IMR-90 (cell line): Measurements from ENCODE around the gene DACT2. TPM values are rescaled to one million over a fixed set of nuclear protein-coding genes. Genes with fewer than 3 reads are reported as not detected.
"Not testable (repeated sequence)": the region's sequence is repeated elsewhere in the genome, so short reads cannot be mapped to it uniquely, and the experiment has no call there.

Experiments used
- ATAC-seq: fragments of 200-7000 bp; cut with Tn5 transposase; 2 replicates; pipeline ENCODE4 v1.9.1; 2020; ENCODE audit warnings: low read depth, mild to moderate bottlenecking, moderate library complexity
- BruUV-seq: library from RNA; stranded (reverse); fragments of 400-500 nt; replicated peaks from 2 replicates; lab custom pipeline; 2021; lab: Mats Ljungman, UMichigan
- CTCF ChIA-PET: fragments of 300-600 bp; formaldehyde crosslinking; extraction: SDS; loops from one replicate; lab custom pipeline; 2021; ENCODE audit warnings: antibody characterized with exemption; lab: Yijun Ruan, JAX
- POLR2A ChIA-PET: fragments of 300-600 bp; sonication (Branson Sonifier 250); formaldehyde crosslinking; loops from one replicate; lab custom pipeline; 2022; ENCODE audit warnings: antibody characterized with exemption; ENCODE audit not compliant: unreplicated experiment; lab: Charles Lee
- DNase-seq: peaks from one replicate; pipeline ENCODE4 v3.0.0; 2013
- H2AFZ ChIP-seq: replicated peaks from 2 replicates; pipeline ENCODE3; 2013; ENCODE audit warnings: low read length, mild to moderate bottlenecking; ENCODE audit not compliant: poor library complexity
- H2AK5ac ChIP-seq: 2 replicates; pipeline ENCODE4 v1.6.1; 2013; ENCODE audit warnings: low read depth, low read length, inconsistent platforms
- H2AK9ac ChIP-seq: replicated peaks from 2 replicates; pipeline ENCODE3; 2013; ENCODE audit warnings: mild to moderate bottlenecking, low read depth, low read length, moderate library complexity; ENCODE audit not compliant: poor library complexity
- H2BK120ac ChIP-seq: 2 replicates; pipeline ENCODE4 v1.6.1; 2013; ENCODE audit warnings: low read depth, low read length, inconsistent platforms
- H2BK15ac ChIP-seq: 3 replicates; pipeline ENCODE4 v1.6.1; 2013; ENCODE audit warnings: low read depth, low read length, inconsistent platforms
- H2BK20ac ChIP-seq: 2 replicates; pipeline ENCODE4 v1.6.1; 2013; ENCODE audit warnings: low read depth, mild to moderate bottlenecking, inconsistent platforms, low read length, moderate library complexity
- H2BK5ac ChIP-seq: 2 replicates; pipeline ENCODE4 v1.6.1; 2013; ENCODE audit warnings: mild to moderate bottlenecking, low read depth, low read length, inconsistent platforms; ENCODE audit not compliant: poor library complexity, severe bottlenecking
- H3K14ac ChIP-seq: replicated peaks from 2 replicates; pipeline ENCODE4 v1.6.1; 2013; ENCODE audit warnings: low read depth, low read length, inconsistent platforms
- H3K18ac ChIP-seq: 2 replicates; pipeline ENCODE4 v1.6.1; 2013; ENCODE audit warnings: low read depth, low read length, control low read depth
- H3K23ac ChIP-seq: 2 replicates; pipeline ENCODE4 v1.6.1; 2013; ENCODE audit warnings: low read depth, low read length, inconsistent platforms
- H3K27ac ChIP-seq: 2 replicates; pipeline ENCODE4 v1.5.1; 2013; ENCODE audit warnings: mild to moderate bottlenecking, control low read depth, low read length; ENCODE audit not compliant: insufficient read depth
- H3K27me3 ChIP-seq: 2 replicates; pipeline ENCODE4 v1.6.1; 2013; ENCODE audit warnings: low read length; ENCODE audit not compliant: control insufficient read depth, insufficient read depth
- H3K36me3 ChIP-seq: 2 replicates; pipeline ENCODE4 v1.6.1; 2013; ENCODE audit warnings: low read length, mixed read lengths; ENCODE audit not compliant: control insufficient read depth, insufficient read depth
- H3K4ac ChIP-seq: 2 replicates; pipeline ENCODE4 v1.6.1; 2013; ENCODE audit warnings: low read depth, low read length, inconsistent platforms
- H3K4me1 ChIP-seq: 2 replicates; pipeline ENCODE4 v1.6.1; 2013; ENCODE audit warnings: low read length, mixed read lengths; ENCODE audit not compliant: control insufficient read depth, insufficient read depth
- H3K4me2 ChIP-seq: 2 replicates; pipeline ENCODE4 v1.6.1; 2013; ENCODE audit warnings: low read depth, mild to moderate bottlenecking, control low read depth, low read length, moderate library complexity
- H3K4me3 ChIP-seq: 2 replicates; pipeline ENCODE4 v1.5.1; 2013; ENCODE audit warnings: low read depth, mild to moderate bottlenecking, control low read depth, low read length, moderate library complexity; ENCODE audit not compliant: insufficient read depth
- H3K56ac ChIP-seq: 2 replicates; pipeline ENCODE4 v1.6.1; 2013; ENCODE audit warnings: low read length, inconsistent platforms; ENCODE audit not compliant: insufficient read depth; ENCODE audit errors: extremely low read depth
- H3K79me1 ChIP-seq, 2 experiments: 2 replicates each; pipeline ENCODE4 v1.6.1; 2013; ENCODE audit warnings: low read length in 2 of 2, inconsistent platforms in 1 of 2, low read depth in 1 of 2
- H3K9ac ChIP-seq: 2 replicates; pipeline ENCODE4 v1.6.1; 2013; ENCODE audit warnings: low read depth, low read length, control low read depth
- H3K9me1 ChIP-seq: 2 replicates; pipeline ENCODE4 v1.6.1; 2013; ENCODE audit warnings: low read length, inconsistent platforms; ENCODE audit not compliant: insufficient read depth
- H3K9me3 ChIP-seq: 2 replicates; pipeline ENCODE4 v1.6.1; 2013; ENCODE audit warnings: low read length; ENCODE audit not compliant: control insufficient read depth, insufficient read depth
- H4K20me1 ChIP-seq: 2 replicates; pipeline ENCODE4 v1.6.1; 2013; ENCODE audit warnings: low read length, inconsistent platforms; ENCODE audit not compliant: insufficient read depth
- H4K5ac ChIP-seq: 2 replicates; pipeline ENCODE4 v1.6.1; 2013; ENCODE audit warnings: mild to moderate bottlenecking, low read depth, low read length, control low read depth
- H4K8ac ChIP-seq, 2 experiments: 2 replicates each; pipeline ENCODE4 v1.6.1; 2013; ENCODE audit warnings: low read depth in 2 of 2, low read length in 2 of 2, control low read depth in 1 of 2, inconsistent platforms in 1 of 2
- H4K91ac ChIP-seq: 2 replicates; pipeline ENCODE4 v1.6.1; 2013; ENCODE audit warnings: low read depth, low read length, inconsistent platforms; ENCODE audit not compliant: insufficient read depth
- CTCF ChIP-seq: conservative IDR thresholded peaks from 2 replicates; pipeline ENCODE4 v1.5.1; 2012; ENCODE audit warnings: mild to moderate bottlenecking, low read depth, low read length, improper control_type of control experiment
- FOS ChIP-seq: fragments of 150-350 bp; IDR thresholded peaks from 2 replicates; pipeline ENCODE4 v1.6.1; 2016; ENCODE audit warnings: low read depth, low read length
- MAFK ChIP-seq: IDR thresholded peaks from 2 replicates; pipeline ENCODE4 v1.6.1; 2012; ENCODE audit warnings: low read depth, low read length, improper control_type of control experiment
- MXI1 ChIP-seq: IDR thresholded peaks from 2 replicates; pipeline ENCODE4 v1.6.1; 2012; ENCODE audit warnings: low read depth, mild to moderate bottlenecking, low read length, moderate library complexity, borderline replicate concordance
- NFE2L2 ChIP-seq: fragments of 150-350 bp; IDR thresholded peaks from 2 replicates; pipeline ENCODE4 v1.6.1; 2016; ENCODE audit warnings: low read depth, mild to moderate bottlenecking, low read length
- WGBS, 2 experiments: methylation state at CpG; one replicate each; pipeline versions ENCODE4 v1.1.5 to v1.1.7; 2013; ENCODE audit warnings: missing lambda C conversion rate in 2 of 2; ENCODE audit not compliant: insufficient read length in 1 of 2; ENCODE audit errors: extremely low coverage in 2 of 2; 5-methylcytosine and 5-hydroxymethylcytosine counted together
- dilution Hi-C: fragments of 300-500 bp; cut with HindIII; formaldehyde crosslinking; loops from one replicate; pipeline ENCODE4 v1.14.3; 2018; ENCODE audit warnings: low sequenced_read_pairs; ENCODE audit not compliant: unreplicated experiment
- in situ Hi-C: fragments of 300-500 bp; cut with MboI; formaldehyde crosslinking; loops from 3 replicates; pipeline ENCODE4 v1.14.3; 2019; ENCODE audit warnings: low sequenced_read_pairs, inconsistent platforms, mixed read lengths
- intact Hi-C: fragments of 100-400 bp; cut with micrococcal nuclease; formaldehyde crosslinking; loops from 2 replicates; pipeline ENCODE4 v1.10.0; 2022
- polyA plus RNA-seq, 3 experiments: library from polyadenylated mRNA; depleted of rRNA; stranded (reverse); fragments of >200 nt; gene quantifications; 2 replicates each; pipeline ENCODE4 v1.2.3, GENCODE V29; 2012; ENCODE audit warnings: low replicate concordance in 1 of 3
- total RNA-seq: library from RNA; depleted of rRNA; stranded (reverse); fragments of >200 nt; gene quantifications from 2 replicates; pipeline ENCODE4 v1.2.3, GENCODE V29; 2012

Gene DACT2
- total and polyA plus RNA-seq, 2 of the 4 experiments (the other 2 are of a cell fraction) = not detected

- intact Hi-C loops (no loop called here), in situ Hi-C loops (no loop called here), dilution Hi-C loops (no loop called here)
- H2BK120ac ChIP-seq = no peak overlapping the region
- H3K23ac ChIP-seq = no peak overlapping the region
- H3K9me1 ChIP-seq = no peaks in the 10 kb centered on the region
- H3K4me1 ChIP-seq = no peaks in the 10 kb centered on the region
- no peak overlapping the region for H3K27ac ChIP-seq
- no peak overlapping the region for H3K14ac ChIP-seq
- no peak overlapping the region for H3K18ac ChIP-seq
- no peak overlapping the region for H4K5ac ChIP-seq
- ChIA-PET POLR2A (no interaction called here), CTCF (no interaction called here)
- no peak overlapping the region for H2AFZ ChIP-seq
- H4K8ac ChIP-seq = no peak overlapping the region
- H3K4me2 ChIP-seq = no peak overlapping the region
- H3K4ac ChIP-seq = no peak overlapping the region
- peaks cover 69% of the 10 kb centered on the region for H3K9me3 ChIP-seq
- no peak overlapping the region for H2AK9ac ChIP-seq
- no peak overlapping the region for H2AK5ac ChIP-seq
- H2BK20ac ChIP-seq = no peak overlapping the region
- no peaks in the 10 kb centered on the region for H3K36me3 ChIP-seq
- H4K20me1 ChIP-seq = no peaks in the 10 kb centered on the region
- TF ChIP-seq NFE2L2 (no peak), CTCF (no peak), MXI1 (no peak), FOS (no peak), MAFK (no peak)
- no peak overlapping the region for H3K4me3 ChIP-seq
- no peak overlapping the region for H4K91ac ChIP-seq
- H2BK15ac ChIP-seq = no peak overlapping the region
- H3K27me3 ChIP-seq = no peaks in the 10 kb centered on the region
- no peak overlapping the region for H2BK5ac ChIP-seq
- no peak overlapping the region for H3K9ac ChIP-seq
- no peaks in the 10 kb centered on the region for H3K79me1 ChIP-seq
- no peak overlapping the region for H3K56ac ChIP-seq
- no CpG with 5 or more reads among the region's 7 CpGs for WGBS, 2 experiments
- no peak for ATAC-seq
- DNase-seq = no peak
- no TSS peak for BruUV-seq
Observed at GRCh38 chr6:168281826-168282225, 37.8 kb downstream of the DACT2 start.

GRCh38 chr6:168281314-168281713 is 38.3 kb downstream of the DACT2 start:
- H4K8ac ChIP-seq, H2AFZ ChIP-seq, H4K91ac ChIP-seq, intact Hi-C loops, H2BK20ac ChIP-seq, BruUV-seq, CTCF ChIA-PET, H2BK5ac ChIP-seq, H3K4me1 ChIP-seq, H3K4ac ChIP-seq, H3K4me2 ChIP-seq, DNase-seq, H2BK15ac ChIP-seq, H3K18ac ChIP-seq, H3K4me3 ChIP-seq, H3K14ac ChIP-seq, H2AK5ac ChIP-seq, H3K79me1 ChIP-seq, ATAC-seq, H3K27ac ChIP-seq, H3K9me1 ChIP-seq, H3K9ac ChIP-seq, POLR2A ChIA-PET, H3K23ac ChIP-seq, in situ Hi-C loops, H4K5ac ChIP-seq, H2AK9ac ChIP-seq, dilution Hi-C loops, H3K36me3 ChIP-seq, H3K27me3 ChIP-seq, H4K20me1 ChIP-seq, H2BK120ac ChIP-seq, H3K56ac ChIP-seq: not testable (repeated sequence)
- H3K9me3 ChIP-seq = peaks cover 73% of the 10 kb centered on the region
- WGBS, 2 experiments = no CpG with 5 or more reads among the region's 13 CpGs
